GM06990 (cell line): ENCODE data around the gene SLC16A3.

Experiments
- DNase-seq: peaks from one replicate; pipeline ENCODE4 v3.0.0-alpha.2; 2011; ENCODE audit not compliant: insufficient read length; ENCODE audit errors: extremely low read depth
- H3K27me3 ChIP-seq: replicated peaks from 2 replicates; pipeline ENCODE4 v1.6.0; 2011; ENCODE audit warnings: low read length; ENCODE audit not compliant: control insufficient read depth, insufficient read depth
- H3K36me3 ChIP-seq: 2 replicates; pipeline ENCODE4 v1.5.1; 2011; ENCODE audit warnings: low read length; ENCODE audit not compliant: control insufficient read depth, insufficient read depth
- H3K4me3 ChIP-seq: replicated peaks from 2 replicates; pipeline ENCODE4 v1.5.1; 2011; ENCODE audit warnings: low read depth, mild to moderate bottlenecking, control low read depth, low read length
- CTCF ChIP-seq: IDR thresholded peaks from 2 replicates; pipeline ENCODE4 v1.5.1; 2011; ENCODE audit warnings: low read length, control low read depth, mild to moderate bottlenecking, inconsistent platforms; ENCODE audit not compliant: insufficient read depth, poor library complexity, severe bottlenecking

SLC16A3 gene

GRCh38 chr17:82267575-82268379 lies 38.9 kb downstream of the SLC16A3 start:
- TF ChIP-seq CTCF, result no peak
- H3K4me3 ChIP-seq, result no peak overlapping the region
- DNase-seq, result no peak
- no peaks in the 10 kb centered on the region for H3K27me3 ChIP-seq
- peaks cover 43% of the 10 kb centered on the region for H3K36me3 ChIP-seq

GRCh38 chr17:82269138-82269881 lies 40.5 kb downstream of the SLC16A3 start:
- Histone ChIP-seq H3K36me3 (peaks cover 32% of the 10 kb centered on the region), H3K27me3 (no peaks in the 10 kb centered on the region), H3K4me3 (no peak overlapping the region)
- TF ChIP-seq CTCF, result no peak
- DNase-seq, result no peak

- peaks cover 29% of the 10 kb centered on the region for H3K36me3 ChIP-seq
These were observed 41.1 kb downstream of the SLC16A3 start for GRCh38 chr17:82269882-82270500.

GRCh38 chr17:82270651-82271050 lies 41.8 kb downstream of the SLC16A3 start:
- no peak for DNase-seq
- H3K36me3 ChIP-seq, result peaks cover 26% of the 10 kb centered on the region
- no peak for TF ChIP-seq CTCF
- no peaks in the 10 kb centered on the region for H3K27me3 ChIP-seq
- H3K4me3 ChIP-seq, result no peak overlapping the region

More at GRCh38 chr17:82269882-82270500, 41.1 kb downstream of the SLC16A3 start:
- no peak for TF ChIP-seq CTCF
- Histone ChIP-seq H3K27me3 (no peaks in the 10 kb centered on the region), H3K4me3 (no peak overlapping the region)
- DNase-seq, result no peak

- no peak for TF ChIP-seq CTCF
- Histone ChIP-seq H3K36me3 (peaks cover 19% of the 10 kb centered on the region), H3K27me3 (no peaks in the 10 kb centered on the region), H3K4me3 (no peak overlapping the region)
- DNase-seq, result no peak
These were observed 42.6 kb downstream of the SLC16A3 start for GRCh38 chr17:82271401-82271800.
